Left cardiac atrium (tissue), 4 donors: ENCODE data around the gene DCAF10. TPM values are rescaled to one million over a fixed set of nuclear protein-coding genes. Genes with fewer than 3 reads are reported as not detected.
"Not testable (repeated sequence)": the region's sequence is repeated elsewhere in the genome, so short reads cannot be mapped to it uniquely, and the experiment has no call there.

Source experiments
- ATAC-seq, 2 donors: fragments of 200-7000 bp; cut with Tn5 transposase; one replicate each; pipeline ENCODE4 v1.9.1; 2020; ENCODE audit warnings: mild to moderate bottlenecking in 2 of 2, moderate library complexity in 2 of 2
- DNase-seq: peaks from one replicate; pipeline ENCODE4 v3.0.0-alpha.2; 2020
- intact Hi-C, 2 donors: fragments of 100-400 bp; cut with DNase I; formaldehyde crosslinking; loops; one replicate each; pipeline versions ENCODE4 v1.14.1 to v1.15.1; 2022 to 2023
- long read RNA-seq: library from polyadenylated mRNA; unstranded; transcript quantifications from one replicate; pipeline ENCODE4 v2.0.0, GENCODE V29; 2021
- total RNA-seq, 2 donors: library from RNA; stranded (reverse); fragmentation: NEBNext Ultra II Directional; extraction: Animal tissue kit (Norgen Biotek cat#: 25700); gene quantifications; one replicate each; pipeline ENCODE4 v1.2.1, GENCODE V29; 2021
- donor health status: DM: no; HTN: yes; CAD: no.
- donor health status: DM: no; HTN: yes; CAD: no; lungs with severe emphysema.
- donor health status: DM: yes; HTN: yes; CAD: no.
- donor health status: Dilated cardiomyopathy.

The DCAF10 gene
- 10 to 100 TPM; 19.6 to 20.0 TPM for total RNA-seq
- long read RNA-seq, transcript DCAF10-202 (7 exons, 3,862 nt) = major isoform, 7 of 15 reads
- long read RNA-seq, partial matches to known transcripts = 2 of 15 reads
- long read RNA-seq, other reads (novel, unspliced or antisense) = 6 of 15 reads

DNA sequence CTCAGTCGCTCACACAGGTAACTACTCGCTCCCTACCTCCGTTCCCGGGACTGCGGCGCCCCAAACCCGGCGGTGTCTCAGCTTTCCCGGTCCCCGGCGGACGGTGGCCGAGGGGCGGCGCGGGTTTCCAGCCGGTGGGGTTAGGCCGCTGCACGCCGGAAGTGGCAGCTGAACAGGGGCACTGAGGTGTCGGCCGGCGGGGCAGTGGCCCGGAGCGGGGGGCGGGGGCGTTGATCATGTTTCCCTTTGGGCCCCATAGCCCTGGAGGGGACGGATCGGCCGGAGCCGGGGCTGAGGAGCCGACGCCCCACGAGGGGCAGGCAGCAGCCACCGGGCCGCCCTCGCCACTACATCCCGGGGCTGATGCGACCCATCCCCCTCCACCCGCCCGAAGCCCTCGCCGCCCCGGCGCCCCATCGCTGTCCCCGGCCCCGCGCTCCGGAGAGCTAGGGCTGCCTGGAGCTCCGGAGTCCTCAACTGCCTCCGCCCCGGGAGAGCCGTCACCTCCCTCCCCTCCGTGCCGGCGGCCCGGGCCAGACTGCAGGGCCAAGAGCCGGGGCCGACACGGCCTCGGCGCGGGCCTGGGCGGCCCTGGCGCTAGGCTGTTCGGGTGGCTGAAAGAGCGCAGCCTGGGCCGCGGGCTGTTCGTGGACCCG, at the start of gene DCAF10:
Gene DCAF10 (plus strand): TSS at position 167 of the 656 bp plus-strand sequence. CDS start 70 bp downstream, at position 237.
- intact Hi-C loops = loop anchor here in 1 of 2 donors (1.0 kb wide), 1 partner anchor 15 kb away; the partner anchor contains the start of gene EXOSC3
- ATAC-seq (peak; percentile 95 to 97), DNase-seq (peak; percentile 88)

- no peak for ATAC-seq
- intact Hi-C loops = no loop called here
- DNase-seq = no peak
These were observed 49.4 kb upstream of the DCAF10 start for GRCh38 chr9:37751186-37751585.

- intact Hi-C loops = loop anchor here in 1 of 2 donors (2.0 kb wide), 1 partner anchor 33 kb away; the partner anchor contains the start of gene EXOSC3
- not testable (repeated sequence) for ATAC-seq, DNase-seq
These were observed 48.9 kb upstream of the DCAF10 start for GRCh38 chr9:37751704-37752103.

DNA sequence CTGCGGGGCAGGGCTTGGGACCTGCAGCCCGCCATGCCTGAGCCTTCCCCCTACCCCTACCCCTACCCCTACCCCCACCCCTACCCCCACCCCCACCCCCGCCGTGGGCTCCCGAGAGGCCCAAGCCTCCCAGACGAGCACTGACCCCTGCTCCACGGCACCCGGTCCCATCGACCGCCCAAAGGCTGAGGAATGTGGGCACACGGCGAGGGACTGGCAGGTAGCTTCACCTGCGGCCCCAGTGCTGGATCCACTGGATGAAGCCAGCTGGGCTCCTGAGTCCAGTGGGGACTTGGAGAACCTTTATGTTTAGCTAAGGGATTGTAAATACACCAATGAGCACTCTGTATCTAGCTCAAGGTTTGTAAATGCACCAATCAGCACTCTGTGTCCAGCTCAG, 48.5 kb upstream of the DCAF10 start:
- DNase-seq, ATAC-seq: not testable (repeated sequence)
- intact Hi-C loops = loop anchor here in 1 of 2 donors (2.0 kb wide), 1 partner anchor 33 kb away; the partner anchor contains the start of gene EXOSC3

DNA sequence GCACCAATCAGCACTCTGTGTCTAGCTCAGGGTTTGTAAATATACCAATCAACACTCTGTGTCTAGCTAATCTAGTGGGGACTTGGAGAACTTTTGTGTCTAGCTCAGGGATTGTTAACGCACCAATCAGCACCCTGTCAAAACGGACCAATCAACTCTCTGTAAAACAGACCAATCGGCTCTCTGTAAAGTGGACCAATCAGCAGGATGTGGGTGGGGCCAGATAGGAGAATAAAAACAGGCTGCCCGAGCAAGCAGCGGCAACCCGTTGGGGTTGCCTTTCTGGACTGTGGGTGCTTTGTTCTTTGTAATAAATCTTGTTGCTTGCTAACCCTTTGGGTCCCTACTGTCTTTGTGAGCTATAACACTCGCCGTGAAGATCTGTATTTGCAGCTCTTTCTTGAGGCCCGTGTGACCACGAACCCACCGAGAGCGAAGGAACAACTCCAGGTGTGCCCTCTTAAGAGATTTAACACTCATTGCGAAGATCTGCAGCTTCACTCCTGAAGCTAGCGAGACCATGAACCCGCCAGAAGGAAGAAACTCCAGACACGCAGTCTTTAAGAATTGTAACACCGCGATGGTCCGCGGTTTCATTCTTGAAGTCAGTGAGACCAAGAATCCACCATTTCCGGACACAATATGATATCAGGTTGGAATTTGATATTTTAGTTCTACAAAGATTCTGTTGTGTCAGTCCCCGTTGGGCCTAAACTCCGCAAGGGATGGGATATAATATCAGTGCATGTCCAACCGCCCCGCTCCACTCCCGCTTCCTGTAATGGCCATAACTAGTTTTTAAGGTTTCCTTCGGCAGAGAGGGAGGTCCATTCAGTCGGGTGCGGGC, 47.7 kb upstream of the DCAF10 start:
- ATAC-seq (peak in 1 of 2 donors; percentile 2), DNase-seq (no peak)
- intact Hi-C loops = loop anchor here in 1 of 2 donors (2.0 kb wide), 1 partner anchor 32 kb away; the partner anchor contains the start of gene EXOSC3

GRCh38 chr9:37753489-37754190, 47.0 kb upstream of the DCAF10 start, which contains the start of gene TRMT10B:
Gene TRMT10B (plus strand): TSS chr9:37753805. CDS start chr9:37761932, 8,127 bp downstream.
- intact Hi-C loops = loop anchor here in 1 of 2 donors (2.0 kb wide), 1 partner anchor 31 kb away; the partner anchor contains the start of gene EXOSC3
- DNase-seq = peak; percentile 77
- peak; percentile 95 to 97 for ATAC-seq

DNA sequence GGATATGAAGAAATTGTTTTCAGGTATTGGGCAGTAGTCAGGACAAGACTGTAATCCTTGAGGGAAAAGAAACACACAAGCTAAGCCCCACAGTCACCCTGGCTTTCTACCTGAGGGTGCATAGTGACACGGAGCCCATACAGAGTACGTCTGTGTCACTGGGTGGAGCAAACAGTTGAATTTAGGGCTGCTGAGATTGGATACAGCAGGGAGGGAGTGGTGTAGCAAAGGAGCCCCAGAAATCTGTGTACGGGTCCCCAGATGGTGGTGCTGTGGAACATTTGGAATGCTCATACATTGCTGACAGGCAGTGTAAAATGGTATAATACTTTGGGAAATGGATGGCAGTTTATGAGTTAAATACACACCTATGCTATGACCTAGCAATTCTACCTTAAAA, 41.9 kb upstream of the DCAF10 start:
- ATAC-seq (no peak), DNase-seq (no peak)
- intact Hi-C loops = no loop called here

- ATAC-seq = no peak
- DNase-seq = no peak
- intact Hi-C loops = no loop called here
These were observed 40.0 kb upstream of the DCAF10 start for GRCh38 chr9:37760416-37761161.

DNA sequence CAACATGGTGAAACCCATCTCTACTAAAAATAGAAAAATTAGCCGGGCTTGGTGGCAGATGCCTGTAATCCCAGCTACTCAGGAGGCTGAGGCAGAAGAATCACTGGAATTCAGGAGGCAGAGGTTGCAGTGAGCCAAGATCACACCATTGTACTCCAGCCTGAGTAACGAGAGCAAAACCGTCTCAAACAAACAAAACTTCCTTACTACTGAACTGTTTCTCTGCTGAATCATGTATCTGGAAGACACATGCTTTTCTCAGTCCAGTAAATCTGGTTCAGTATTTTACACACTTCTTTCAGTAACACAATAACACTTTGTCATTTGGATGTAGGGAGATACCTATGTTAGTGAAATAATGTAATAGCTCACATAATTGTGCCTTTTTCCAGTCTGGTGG, 39.1 kb upstream of the DCAF10 start:
- no peak for DNase-seq
- no peak for ATAC-seq
- intact Hi-C loops = no loop called here

DNA sequence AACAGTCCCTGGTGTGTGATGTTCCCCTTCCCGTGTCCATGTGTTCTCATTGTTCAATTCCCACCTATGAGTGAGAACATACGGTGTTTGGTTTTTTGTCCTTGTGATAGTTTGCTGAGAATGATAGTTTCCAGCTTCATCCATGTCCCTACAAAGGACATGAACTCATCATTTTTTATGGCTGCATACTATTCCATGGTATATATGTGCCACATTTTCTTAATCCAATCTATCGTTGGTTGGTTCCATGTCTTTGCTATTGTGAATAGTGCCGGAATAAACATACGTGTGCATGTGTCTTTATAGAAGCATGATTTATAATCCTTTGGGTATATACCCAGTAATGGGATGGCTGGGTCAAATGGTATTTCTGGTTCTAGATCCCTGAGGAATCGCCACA, 35.3 kb upstream of the DCAF10 start:
- DNase-seq, ATAC-seq, intact Hi-C loops: not testable (repeated sequence)

- DNase-seq (no peak), ATAC-seq (no peak)
- intact Hi-C loops = no loop called here
These were observed 31.3 kb upstream of the DCAF10 start for GRCh38 chr9:37769306-37769705.

DNA sequence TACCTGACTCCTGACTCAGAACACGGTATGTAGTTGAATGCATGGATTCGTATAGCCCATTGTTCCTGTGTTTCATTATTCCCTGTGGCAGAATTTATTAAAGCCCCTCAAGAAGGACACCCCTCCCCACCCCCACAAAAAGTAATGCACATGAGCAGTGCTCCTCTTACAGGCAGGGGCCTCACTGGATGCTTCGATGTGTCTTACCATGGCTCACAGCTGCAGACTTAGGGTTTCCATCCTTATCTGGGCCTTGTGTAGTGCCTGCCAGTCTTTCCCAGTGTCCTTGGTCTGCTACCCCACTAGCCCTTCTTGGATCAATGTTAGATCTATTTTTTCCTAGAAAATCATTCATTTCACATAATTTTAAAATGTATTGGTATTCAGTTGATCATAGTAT, 30.6 kb upstream of the DCAF10 start:
- DNase-seq = no peak
- intact Hi-C loops = no loop called here
- ATAC-seq = no peak

- DNase-seq = no peak
- ATAC-seq = no peak
- intact Hi-C loops = no loop called here
These were observed 25.2 kb upstream of the DCAF10 start for GRCh38 chr9:37775216-37775919.

GRCh38 chr9:37776328-37776727, 24.3 kb upstream of the DCAF10 start:
- intact Hi-C loops = no loop called here
- ATAC-seq = no peak
- no peak for DNase-seq

- no peak for ATAC-seq
- intact Hi-C loops = no loop called here
- DNase-seq = no peak
These were observed 22.1 kb upstream of the DCAF10 start for GRCh38 chr9:37778534-37778933.

GRCh38 chr9:37784291-37784615, 16.3 kb upstream of the DCAF10 start:
- intact Hi-C loops = loop anchor here in 1 of 2 donors (2.0 kb wide), 1 partner anchor 31 kb away; the partner anchor contains the start of gene TRMT10B
- DNase-seq (no peak), ATAC-seq (no peak)

DNA sequence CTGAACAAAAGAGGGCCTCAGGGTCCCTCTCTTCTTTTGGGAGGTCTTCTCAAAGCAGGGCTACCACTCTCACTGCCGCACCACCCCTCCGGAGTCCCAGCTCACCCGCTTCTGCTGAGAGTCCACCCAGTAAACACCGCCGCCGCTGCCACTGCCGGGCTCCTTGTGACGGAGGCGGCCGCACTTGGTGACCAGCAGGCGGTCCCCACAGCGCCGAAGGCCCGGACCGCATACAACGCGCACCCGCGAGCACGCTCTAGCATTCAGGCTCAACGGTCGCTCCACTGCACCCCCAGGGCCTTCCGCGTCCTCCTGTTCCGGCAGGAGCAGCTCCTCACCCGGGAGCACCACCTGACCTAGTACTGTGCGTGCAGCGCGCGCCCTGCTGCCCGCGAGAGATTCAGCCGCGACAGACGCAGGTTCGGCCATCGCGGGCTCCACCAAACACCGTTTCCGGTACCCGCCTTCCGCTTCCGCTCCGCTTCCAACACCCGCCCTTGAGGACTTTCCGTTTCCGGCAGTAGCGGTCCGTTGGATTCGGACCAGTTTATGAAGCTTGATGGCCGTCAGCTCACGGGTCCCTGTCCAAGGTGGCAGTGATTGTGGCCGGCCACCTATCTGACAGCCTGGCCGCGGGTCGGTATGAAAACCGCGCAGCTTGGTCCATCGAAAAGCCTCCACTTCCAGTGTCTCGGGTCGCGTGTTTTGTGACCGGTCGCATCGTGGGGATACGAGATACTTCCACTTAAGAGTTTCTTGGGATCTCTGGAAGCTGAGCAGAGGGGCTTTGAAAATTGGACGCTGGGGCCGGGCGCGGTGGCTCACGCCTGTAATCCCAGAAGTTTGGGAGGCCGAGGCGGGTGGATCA, 15.7 kb upstream of the DCAF10 start, which contains the start of gene EXOSC3:
Gene EXOSC3 (minus strand): TSS at position 449 of the 868 bp plus-strand sequence. CDS start 20 bp downstream, at position 429.
- peak; percentile 93 for DNase-seq
- intact Hi-C loops = loop anchor here in 1 of 2 donors (1.0 to 2.0 kb wide), 2 partner anchors 15 to 32 kb away; partner anchors contain the start of genes DCAF10 and TRMT10B
- peak; percentile 98 for ATAC-seq
